ENCODE measurements around the gene GUCA2B.

Gene GUCA2B

GRCh38 chr1:42165511-42166210 is 12.5 kb downstream of the GUCA2B start:
- DNase-seq (ENCODE audit: low read depth in 3 of 3): no peak

DNA sequence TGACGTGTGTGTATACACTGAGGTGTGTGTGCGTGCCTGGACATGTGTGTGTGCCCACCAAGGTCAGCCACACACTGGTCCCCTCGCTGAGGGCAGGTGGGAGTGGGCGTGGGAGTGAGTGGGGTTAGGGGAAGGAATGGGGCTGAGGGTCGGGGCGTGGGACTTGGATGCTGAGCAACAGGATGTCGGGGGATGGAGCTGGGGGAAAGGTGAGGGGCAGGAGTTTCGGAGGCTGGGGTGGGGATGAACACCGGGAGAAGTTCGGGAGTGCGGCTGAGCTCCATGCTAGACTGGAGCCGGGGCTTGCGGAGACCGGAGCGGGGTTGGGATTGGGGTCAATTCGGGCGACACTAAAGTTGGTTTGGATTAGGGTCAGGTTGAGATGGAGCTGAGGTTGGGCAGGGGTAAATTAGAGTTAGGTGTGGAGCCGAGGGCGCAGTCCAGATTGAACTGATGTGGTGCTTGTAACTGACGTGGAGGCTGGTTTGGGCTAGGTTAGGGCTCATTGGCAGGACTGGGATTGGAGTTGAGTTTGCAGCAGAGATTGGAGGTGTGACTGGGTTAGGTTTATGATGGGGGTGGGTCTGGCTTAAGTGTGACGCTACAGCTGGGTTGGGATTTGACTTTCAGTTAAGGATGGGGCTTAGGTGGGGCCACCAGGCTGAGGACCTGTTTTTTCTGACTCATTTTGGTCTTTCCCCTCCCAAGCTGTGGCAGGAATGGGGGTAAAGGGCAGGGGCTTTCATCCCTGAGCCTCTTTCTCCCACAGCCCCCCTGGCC is 14.6 kb downstream of the GUCA2B start:
- no peak for DNase-seq (ENCODE audit: low read depth in 3 of 3)

DNA sequence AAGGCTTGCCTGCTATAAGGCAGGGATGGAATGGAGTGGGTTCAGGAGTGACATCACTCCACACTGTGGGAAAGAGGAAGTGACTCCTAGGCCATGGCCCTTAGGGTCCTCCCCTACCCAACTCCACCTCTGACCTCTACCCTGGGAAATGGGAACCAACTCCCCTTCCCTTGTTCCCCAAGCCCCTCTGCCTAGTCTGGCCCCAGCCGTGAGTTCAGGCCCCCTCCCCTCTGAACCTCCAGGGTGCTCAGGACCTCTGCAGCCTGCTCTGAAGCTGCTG is 15.1 kb downstream of the GUCA2B start:
- no peak for DNase-seq (ENCODE audit: low read depth in 3 of 3)

DNA sequence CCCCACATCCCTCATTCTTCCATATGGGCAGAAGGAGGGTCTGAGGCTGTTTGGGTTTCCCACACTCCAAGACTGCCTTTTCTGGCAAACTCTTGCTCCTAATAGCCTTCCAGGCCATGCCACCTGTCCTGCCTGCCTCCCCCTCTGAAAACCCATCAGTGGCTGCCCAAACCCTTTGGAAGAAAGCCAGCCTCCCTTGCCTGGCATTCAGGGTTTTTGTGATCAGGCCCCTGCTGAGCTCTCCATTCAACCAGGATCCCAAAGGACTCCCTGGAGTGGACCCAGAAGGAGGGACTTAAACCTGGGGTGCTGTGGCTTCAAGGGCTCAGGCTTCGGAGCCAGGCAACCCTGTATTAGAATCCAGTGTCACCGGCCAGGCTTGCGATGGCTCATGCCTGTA is 15.6 kb downstream of the GUCA2B start:
- DNase-seq (ENCODE audit: low read depth in 3 of 3): no peak

DNA sequence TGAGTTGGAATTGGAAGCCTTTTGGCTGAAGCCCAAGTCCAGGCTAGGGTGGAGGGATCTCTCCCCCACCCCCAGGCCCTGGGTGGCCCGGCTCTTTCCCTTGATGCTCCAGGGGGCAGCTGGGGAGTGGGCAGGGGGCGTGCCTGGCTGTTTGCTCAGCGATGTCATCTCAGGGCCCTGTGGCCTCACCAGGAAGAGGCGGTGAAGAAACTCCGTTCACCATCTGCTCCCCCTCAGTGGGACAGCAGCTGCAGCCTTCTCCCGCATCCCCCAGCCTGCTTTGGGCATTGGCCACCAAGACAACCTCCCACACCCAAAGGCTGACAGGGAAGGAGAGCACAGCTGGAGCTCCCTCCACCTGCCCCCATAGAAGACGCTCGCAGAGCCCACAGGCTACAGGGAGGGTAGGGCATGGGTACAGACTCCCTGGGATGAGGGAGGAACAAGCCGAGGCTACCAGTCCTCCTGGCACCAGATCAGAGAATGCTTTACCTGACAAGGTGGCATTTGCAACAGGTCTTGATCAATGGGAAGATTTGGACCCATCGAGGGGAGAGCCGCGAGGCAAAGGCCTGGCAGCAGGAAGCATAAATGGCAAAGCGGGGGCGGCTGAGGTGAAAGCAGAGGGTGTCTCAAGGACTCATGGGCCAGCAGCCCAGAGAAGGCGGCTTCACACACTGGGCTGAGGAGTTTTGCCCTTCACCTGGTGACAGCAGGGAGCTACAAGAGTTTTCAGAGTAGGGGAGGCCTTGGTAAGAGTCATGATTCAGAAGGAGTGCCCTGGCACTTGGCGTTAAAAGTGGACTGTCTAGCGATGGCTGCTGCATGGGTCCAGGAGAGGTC is 17.8 kb downstream of the GUCA2B start:
- no peak for DNase-seq (ENCODE audit: low read depth in 3 of 3)

DNA sequence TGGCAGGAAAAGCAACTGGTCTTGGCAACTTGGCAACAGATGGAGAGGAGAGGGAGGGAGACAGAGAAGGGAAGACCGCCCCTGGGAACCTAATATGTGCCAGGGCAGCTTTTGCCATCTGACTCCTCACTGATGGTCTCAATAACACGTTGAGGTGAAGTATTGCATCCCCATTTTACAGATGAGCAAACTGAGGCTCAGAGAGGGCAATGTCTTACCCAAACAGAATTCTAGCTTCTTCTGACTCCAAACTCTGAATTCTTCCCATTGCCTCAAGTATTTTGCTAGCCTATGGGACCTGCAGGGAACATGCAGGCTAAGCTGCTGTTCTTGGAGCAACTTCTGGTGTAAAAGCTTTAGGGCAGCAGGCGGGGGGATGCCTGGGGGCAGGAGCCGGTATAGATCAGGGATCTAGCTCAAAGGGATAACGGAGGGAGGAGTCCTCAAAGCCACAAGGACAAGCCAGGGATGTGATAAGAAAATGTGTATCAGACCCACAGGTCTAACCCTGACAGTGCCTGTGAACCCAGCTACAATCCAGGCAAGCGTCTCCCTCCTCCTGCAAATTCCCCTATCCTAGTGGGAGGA is 18.6 kb downstream of the GUCA2B start:
- DNase-seq (ENCODE audit: low read depth in 3 of 3): no peak

DNA sequence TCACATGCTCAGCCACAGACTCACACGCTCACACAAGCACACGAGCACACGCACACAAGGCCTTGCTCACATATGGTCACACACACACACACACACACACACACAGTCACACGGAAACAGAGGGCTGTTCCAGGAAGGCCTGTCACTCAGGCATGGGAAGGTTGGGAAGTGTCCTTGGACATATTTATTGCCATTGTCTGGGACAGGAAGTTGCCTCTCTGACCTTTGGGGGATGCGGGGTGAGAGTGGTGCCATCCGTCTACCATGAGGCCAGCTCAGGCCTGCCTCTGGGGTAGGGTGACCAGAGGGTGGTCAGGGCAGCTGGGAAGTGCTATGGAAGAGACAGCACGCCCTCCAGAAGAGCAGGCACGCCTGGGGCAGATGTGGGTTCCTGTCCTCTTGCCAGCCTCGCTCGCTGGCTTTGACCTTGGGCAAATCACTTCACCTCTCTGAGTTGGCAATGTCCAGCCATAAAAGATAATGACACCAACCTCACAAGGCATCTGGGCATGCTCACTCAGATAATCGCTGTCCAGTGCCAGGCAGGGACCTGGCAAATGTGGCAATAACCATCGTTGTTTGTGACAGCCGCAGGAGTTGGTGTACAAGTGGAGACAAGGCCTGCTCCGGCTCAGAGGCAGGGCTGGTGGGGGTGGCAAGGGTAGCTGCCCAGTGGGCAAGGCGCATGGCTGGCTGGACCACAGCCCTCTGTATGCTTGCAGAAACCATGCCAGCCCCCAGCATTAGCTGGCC is 19.3 kb downstream of the GUCA2B start:
- DNase-seq (ENCODE audit: low read depth in 3 of 3): no peak

DNA sequence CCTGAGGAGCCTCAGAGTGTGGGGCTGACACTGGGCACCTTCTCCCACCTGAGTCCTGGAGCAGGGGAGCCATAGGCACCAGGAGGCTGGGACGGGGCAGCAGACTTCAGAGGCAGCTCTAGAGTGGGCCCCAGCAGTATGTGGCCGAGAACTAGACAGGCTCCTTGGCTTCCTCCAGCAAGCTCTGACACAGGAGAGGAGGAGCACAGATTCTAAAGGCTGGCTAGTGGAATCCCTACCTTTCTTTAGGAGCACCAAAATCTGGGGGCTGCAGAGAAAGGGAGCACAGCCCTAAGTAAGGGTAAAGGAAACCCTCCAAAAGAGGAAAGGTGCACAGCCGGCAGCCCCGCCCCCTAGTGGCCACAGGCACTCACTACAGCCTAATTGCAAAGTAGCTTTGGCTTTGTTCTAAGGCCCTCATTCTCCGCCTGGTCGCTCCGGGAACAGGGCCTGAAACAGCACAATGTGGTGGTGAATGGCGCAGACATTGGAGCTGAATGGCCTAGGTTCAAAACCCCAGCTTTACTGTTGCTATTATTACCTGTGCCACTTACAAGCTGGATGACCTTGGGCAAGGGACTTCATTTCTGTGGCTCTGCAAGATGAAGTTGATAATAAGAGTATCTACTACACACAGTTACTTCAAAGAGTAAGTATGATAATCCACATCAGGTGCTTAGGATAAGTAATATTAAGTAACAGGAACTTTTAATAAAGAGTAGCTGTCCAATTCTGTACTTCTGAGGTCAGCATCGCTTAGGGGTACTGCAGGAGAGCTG is 20.1 kb downstream of the GUCA2B start:
- DNase-seq (ENCODE audit: low read depth in 3 of 3): peak; percentile 31 to 51 (median 49)

- no peak for DNase-seq (ENCODE audit: low read depth in 3 of 3)
Observed at GRCh38 chr1:42173961-42174735, 20.9 kb downstream of the GUCA2B start.

DNA sequence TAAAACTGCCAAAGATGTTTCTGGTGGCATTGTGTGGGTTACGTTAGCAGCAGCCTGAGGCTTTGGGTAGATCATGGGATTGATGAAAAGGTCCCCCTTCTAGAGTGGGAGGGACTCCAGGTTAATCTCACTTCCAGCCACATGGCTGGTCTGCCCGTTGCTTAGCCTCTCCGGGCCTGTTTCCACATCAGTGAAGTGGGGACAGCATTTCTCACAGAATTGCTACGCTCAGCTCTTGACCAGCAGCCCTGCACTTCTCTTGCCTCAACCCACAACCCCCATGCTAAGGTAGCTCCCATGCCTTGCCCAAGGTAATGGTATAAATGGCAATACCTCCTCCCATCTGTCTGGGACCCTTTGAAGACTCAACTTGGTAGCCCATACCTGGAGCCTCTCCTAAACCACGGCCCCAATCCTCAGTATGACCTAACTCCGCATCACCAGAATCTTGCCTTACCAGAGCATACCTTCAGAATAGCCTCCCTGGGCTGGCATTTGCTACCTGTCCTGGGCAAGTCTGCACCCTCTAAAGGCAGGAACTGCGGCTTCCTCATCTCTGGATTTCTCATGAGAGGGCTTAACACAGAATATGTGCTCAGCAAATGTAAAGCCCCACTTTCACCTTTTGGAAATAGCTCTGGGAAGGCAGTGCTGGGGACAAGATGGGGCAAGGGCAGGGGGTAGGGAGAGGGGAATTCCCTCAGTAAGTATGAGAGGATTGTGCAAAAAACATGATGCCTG is 22.3 kb downstream of the GUCA2B start:
- DNase-seq (ENCODE audit: low read depth in 3 of 3): no peak

DNA sequence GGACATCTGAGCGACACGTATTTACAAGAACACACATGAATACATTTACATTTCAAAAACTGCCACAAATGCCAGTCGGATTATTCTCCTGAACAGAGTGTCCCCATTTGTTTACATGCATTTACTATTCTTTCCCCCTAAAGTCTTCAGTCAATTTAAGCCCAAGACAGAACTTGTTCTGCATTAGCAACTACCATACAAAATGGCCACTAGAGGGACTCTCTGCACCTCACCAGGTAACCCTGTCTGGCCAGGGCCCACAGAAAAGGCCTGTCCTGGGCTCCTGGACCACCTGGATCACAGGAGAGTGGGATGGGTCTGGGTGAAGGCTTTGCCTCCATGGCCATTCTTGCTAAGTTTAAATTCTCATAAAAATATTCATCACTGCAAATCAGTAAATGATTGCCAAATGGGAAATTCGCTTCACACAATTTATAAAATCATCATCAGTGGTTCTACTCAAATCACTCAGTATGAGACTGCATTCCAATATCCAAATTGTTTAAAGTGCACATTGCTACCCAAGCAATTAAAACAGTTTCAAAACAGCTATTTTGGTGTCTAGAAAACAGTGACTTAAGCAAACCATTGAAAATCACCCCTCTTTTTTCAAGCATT is 23.8 kb downstream of the GUCA2B start:
- DNase-seq (ENCODE audit: low read depth in 3 of 3): no peak

DNA sequence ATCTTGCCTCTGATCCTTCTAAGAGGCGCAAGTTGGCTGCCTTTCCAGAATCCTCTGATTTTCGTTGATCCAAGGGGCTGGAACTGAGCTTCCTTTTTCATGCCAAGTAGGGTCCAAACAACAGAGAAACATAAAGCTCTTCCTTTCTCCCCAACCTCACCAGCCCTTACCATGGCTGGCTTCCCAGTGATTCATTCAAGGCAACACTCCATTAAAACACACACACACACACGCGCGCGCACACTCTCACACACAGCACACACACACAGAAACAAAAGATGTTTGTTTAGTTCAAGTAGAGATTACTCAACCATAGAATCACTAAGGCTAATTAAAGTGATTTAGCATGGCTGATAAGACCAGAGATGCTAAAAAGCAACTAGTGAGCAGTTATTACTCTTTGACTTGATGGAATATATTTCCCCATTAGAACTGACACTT is 24.4 kb downstream of the GUCA2B start:
- DNase-seq (ENCODE audit: low read depth in 3 of 3): no peak

DNA sequence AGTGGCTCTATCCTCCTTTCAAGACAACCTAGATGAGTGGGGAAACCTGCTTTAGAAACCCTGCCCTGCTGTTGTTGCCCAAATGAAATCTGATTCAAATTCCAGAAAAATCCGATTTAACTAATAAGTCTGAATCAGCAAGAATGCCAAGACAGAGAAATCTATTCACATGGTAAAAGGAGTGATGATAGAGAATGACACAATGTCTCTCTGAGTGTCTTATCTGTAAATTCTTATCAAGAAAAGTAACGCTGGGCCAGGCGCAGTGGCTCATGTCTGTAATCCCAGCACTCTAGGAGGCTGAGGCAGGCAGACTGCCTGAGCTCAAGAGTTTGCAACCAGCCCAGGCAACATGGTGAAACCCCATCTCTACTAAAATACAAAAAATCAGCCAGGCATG is 25.0 kb downstream of the GUCA2B start:
- DNase-seq (ENCODE audit: low read depth in 3 of 3): no peak

- DNase-seq (ENCODE audit: low read depth in 3 of 3): no peak
Observed at GRCh38 chr1:42179275-42179674, 26.1 kb downstream of the GUCA2B start.

DNA sequence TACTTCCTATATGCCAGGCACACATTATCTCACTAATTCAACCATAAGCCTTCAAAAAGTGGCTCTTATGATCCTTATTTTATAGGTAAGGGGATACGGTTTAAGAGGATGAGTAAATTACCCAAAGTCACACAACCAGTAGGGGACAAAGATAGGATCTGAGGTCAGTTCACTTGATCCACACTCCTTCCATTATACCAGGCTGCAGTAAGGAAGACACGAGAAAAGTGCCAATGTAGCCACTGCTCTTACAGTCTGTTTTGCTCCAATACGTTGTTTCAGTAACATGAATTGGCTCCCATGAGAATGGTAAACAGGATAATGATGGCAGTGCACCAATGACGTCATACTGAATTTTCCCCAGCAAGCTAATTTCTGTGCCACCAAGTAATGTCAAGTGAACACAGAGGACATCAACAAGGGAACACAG is 26.7 kb downstream of the GUCA2B start:
- DNase-seq (ENCODE audit: low read depth in 3 of 3): no peak

GRCh38 chr1:42181687-42182086 is 28.5 kb downstream of the GUCA2B start:
- no peak for DNase-seq (ENCODE audit: low read depth in 3 of 3)

DNA sequence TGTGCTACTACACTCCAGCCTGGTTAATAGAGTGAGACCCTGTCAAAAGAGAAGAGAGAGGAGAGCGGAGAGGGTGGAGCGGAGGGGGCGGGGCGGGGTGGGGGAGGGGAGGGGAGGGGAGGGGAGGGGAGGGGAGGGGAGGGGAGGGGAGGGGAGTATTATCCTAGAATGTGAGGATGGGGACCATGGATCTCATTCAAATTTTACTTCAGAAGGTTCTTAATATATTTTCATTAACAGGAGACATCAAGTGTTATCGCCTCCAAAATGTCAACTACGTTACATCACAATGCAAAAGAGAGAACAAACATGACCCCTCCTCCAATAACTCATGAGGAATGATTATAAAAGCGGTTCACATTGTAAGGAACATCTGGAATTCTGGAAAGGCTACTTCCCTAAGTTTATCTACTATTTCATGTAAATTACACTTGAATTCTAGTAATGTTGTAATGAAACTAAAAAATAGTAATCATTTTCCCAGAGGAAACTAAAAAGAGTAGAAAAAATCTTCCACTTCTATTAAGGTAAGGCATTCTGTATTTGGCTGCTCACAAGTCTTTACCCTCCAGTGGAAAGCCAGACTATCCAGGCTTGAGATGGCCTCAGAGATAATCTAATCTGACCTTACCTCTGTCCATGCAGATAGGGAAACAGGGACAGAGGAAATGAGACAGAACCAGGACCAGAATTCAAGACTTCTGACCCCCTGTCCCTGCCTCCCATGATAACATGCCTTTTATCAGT is 30.2 kb downstream of the GUCA2B start:
- DNase-seq (ENCODE audit: low read depth in 3 of 3): no peak

GRCh38 chr1:42183957-42184268 is 30.7 kb downstream of the GUCA2B start:
- no peak for DNase-seq (ENCODE audit: low read depth in 3 of 3)

Data from stimulated activated CD4-positive, alpha-beta T cell treated with anti-CD3 and anti-CD28 coated beads, TNF-alpha, amount 100 ng/mL, for 4 hours (primary cell).